ENCODE results near the gene TCAF1.
"Not testable (repeated sequence)": the region's sequence is repeated elsewhere in the genome, so short reads cannot be mapped to it uniquely, and the experiment has no call there.

GRCh38 chr7:143810639-143811038, 91.3 kb downstream of the TCAF1 start:
- TF ChIP-seq CTCF, POLR2A, POLR2AphosphoS5 (IDR thresholded peaks at IDR 0.05): not testable (repeated sequence)

Measured in transverse colon (tissue), 4 donors.